ENCODE measurements around the gene PCF11.

DNA sequence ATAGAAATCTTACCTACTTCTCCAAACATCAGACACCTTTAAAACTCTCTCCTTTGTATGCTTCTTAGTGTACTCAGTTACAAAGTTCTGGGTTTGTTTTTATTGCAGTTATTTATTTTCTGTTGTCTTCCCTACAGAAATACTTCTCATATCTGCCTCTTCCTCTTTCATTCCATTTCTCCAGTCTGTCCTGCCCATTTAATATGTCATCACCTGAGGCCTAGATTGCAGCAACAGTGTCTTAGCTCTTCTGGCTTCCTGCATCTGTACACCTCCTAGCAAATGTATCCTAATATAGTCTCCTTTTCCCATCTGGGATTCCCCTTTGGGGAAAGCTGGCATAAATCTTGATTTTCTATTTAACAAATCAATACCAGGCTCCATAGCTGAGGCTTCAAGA is 34.9 kb upstream of the PCF11 start:
- no peak for TF ChIP-seq EP300 (conservative IDR thresholded peaks at IDR 0.05; ENCODE audit: poor library complexity, severe bottlenecking)
- TF ChIP-seq, protein P1, sequence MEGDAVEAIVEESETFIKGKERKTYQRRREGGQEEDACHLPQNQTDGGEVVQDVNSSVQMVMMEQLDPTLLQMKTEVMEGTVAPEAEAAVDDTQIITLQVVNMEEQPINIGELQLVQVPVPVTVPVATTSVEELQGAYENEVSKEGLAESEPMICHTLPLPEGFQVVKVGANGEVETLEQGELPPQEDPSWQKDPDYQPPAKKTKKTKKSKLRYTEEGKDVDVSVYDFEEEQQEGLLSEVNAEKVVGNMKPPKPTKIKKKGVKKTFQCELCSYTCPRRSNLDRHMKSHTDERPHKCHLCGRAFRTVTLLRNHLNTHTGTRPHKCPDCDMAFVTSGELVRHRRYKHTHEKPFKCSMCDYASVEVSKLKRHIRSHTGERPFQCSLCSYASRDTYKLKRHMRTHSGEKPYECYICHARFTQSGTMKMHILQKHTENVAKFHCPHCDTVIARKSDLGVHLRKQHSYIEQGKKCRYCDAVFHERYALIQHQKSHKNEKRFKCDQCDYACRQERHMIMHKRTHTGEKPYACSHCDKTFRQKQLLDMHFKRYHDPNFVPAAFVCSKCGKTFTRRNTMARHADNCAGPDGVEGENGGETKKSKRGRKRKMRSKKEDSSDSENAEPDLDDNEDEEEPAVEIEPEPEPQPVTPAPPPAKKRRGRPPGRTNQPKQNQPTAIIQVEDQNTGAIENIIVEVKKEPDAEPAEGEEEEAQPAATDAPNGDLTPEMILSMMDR (IDR thresholded peaks at IDR 0.05; ENCODE audit: poor library complexity, severe bottlenecking), result no peak
- no peak for TF ChIP-seq POLR2AphosphoS5 (IDR thresholded peaks at IDR 0.05)
- TF ChIP-seq EZH2 (IDR thresholded peaks at IDR 0.05; ENCODE audit: borderline replicate concordance, insufficient read depth, low read length, poor library complexity, severe bottlenecking), result no peak
- TF ChIP-seq SMC3 (conservative IDR thresholded peaks at IDR 0.05; ENCODE audit: poor library complexity), result no peak
